Ishikawa (cell line): ENCODE results near the gene ARL8B.

Experiments
- RAD21 ChIP-seq: IDR thresholded peaks from 2 replicates; pipeline ENCODE4 v1.6.1; 2012; ENCODE audit warnings: low read depth
- TEAD4 ChIP-seq: IDR thresholded peaks from 2 replicates; pipeline ENCODE4 v1.6.1; 2012

DNA sequence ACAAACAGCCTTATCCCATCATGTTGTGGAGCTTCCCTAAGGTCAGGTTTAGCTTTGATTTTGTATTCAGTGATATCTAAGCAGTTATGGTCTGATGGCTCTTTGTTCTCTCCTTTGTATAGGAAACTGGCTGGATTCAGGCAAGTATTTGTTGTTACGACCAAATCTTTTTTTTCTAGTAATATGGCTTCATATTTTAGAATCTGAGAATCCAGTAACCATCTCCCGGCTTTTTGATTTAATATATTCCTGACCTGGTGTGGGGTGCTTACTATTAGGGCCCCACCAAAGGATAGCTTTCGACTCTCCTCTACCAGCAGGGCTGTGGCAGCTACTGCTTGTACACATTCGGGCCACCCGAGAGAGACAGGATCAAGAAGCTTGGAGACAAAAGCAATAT is 23.0 kb downstream of the ARL8B start:
- no peak for TF ChIP-seq RAD21
- no peak for TF ChIP-seq TEAD4
